ENCODE results near the gene FCAMR. TPM values are rescaled to one million over a fixed set of nuclear protein-coding genes. Genes with fewer than 3 reads are reported as not detected.

FCAMR gene
- polyA plus RNA-seq, 3 donors: not detected

GRCh38 chr1:207002724-207003146 lies 32.5 kb upstream of the FCAMR start:
- Histone ChIP-seq H3K36me3 (replicated peaks in 1 of 2; ENCODE audit: control insufficient read depth in 1 of 2, insufficient read depth in 2 of 2, low read length in 2 of 2) (no peaks in the 10 kb centered on the region), H3K4me3 (replicated peaks in 1 of 3; ENCODE audit: low read depth in 2 of 3, low read length in 3 of 3) (no peak overlapping the region), H3K4me2 (replicated peaks; ENCODE audit: extremely low read depth, low read length, poor library complexity, severe bottlenecking) (no peak overlapping the region), H4K20me1 (ENCODE audit: insufficient read depth, low read length) (no peaks in the 10 kb centered on the region), H3K27ac (ENCODE audit: low read depth in 1 of 2, low read length in 2 of 2) (no peak overlapping the region), H3K9ac (ENCODE audit: insufficient read depth, low read length, poor library complexity, severe bottlenecking) (no peak overlapping the region), H3K27me3 (ENCODE audit: control insufficient read depth in 2 of 2, insufficient read depth in 2 of 2, low read length in 2 of 2) (no peaks in the 10 kb centered on the region), H3K79me2 (ENCODE audit: insufficient read depth, low read length) (no peaks in the 10 kb centered on the region), H3K9me3 (replicated peaks in 1 of 2; ENCODE audit: control insufficient read depth in 1 of 2, insufficient read depth in 1 of 2, low read length in 2 of 2) (no peaks in the 10 kb centered on the region), H3K4me1 (ENCODE audit: control insufficient read depth in 1 of 2, insufficient read depth in 2 of 2, low read length in 2 of 2) (no peaks in the 10 kb centered on the region), H2AFZ (ENCODE audit: insufficient read depth, low read depth, low read length, poor library complexity, severe bottlenecking) (no peak overlapping the region)
- no peak for TF ChIP-seq CTCF (IDR thresholded peaks at IDR 0.05)
- DNase-seq: no peak
- peaks cover 2% of the 10 kb centered on the region for H3K4me1 Mint-ChIP-seq
- no peak overlapping the region for H3K27ac Mint-ChIP-seq
- H3K27me3 Mint-ChIP-seq (ENCODE audit: low read depth in 3 of 3): peaks cover 2 to 9% (median 4%) of the 10 kb centered on the region in 3 donors
- WGBS (ENCODE audit: insufficient coverage): 100% methylated on average over 1 of the region's 1 CpG
- H3K4me3 Mint-ChIP-seq: no peak overlapping the region
- intact Hi-C loops (cut with micrococcal nuclease): no loop called here
- peaks cover 0 to 3% (median 0%) of the 10 kb centered on the region in 7 donors for H3K9me3 Mint-ChIP-seq
- no peaks in the 10 kb centered on the region for H3K36me3 Mint-ChIP-seq

GRCh38 chr1:207001492-207002245 lies 31.4 kb upstream of the FCAMR start:
- H4K20me1 ChIP-seq (ENCODE audit: insufficient read depth, low read length): no peaks in the 10 kb centered on the region

More at GRCh38 chr1:207001492-207002245, 31.4 kb upstream of the FCAMR start:
- H3K27ac Mint-ChIP-seq: peak overlapping the region in 1 of 7 donors; percentile 72
- no peak overlapping the region for H3K4me3 Mint-ChIP-seq
- Histone ChIP-seq H3K4me2 (replicated peaks; ENCODE audit: extremely low read depth, low read length, poor library complexity, severe bottlenecking) (no peak overlapping the region), H3K27me3 (ENCODE audit: control insufficient read depth in 2 of 2, insufficient read depth in 2 of 2, low read length in 2 of 2) (no peaks in the 10 kb centered on the region), H3K27ac (ENCODE audit: low read depth in 1 of 2, low read length in 2 of 2) (no peak overlapping the region), H3K4me3 (replicated peaks in 1 of 3; ENCODE audit: low read depth in 2 of 3, low read length in 3 of 3) (no peak overlapping the region), H2AFZ (ENCODE audit: insufficient read depth, low read depth, low read length, poor library complexity, severe bottlenecking) (no peak overlapping the region), H3K9me3 (replicated peaks in 1 of 2; ENCODE audit: control insufficient read depth in 1 of 2, insufficient read depth in 1 of 2, low read length in 2 of 2) (no peaks in the 10 kb centered on the region), H3K4me1 (ENCODE audit: control insufficient read depth in 1 of 2, insufficient read depth in 2 of 2, low read length in 2 of 2) (no peaks in the 10 kb centered on the region), H3K79me2 (ENCODE audit: insufficient read depth, low read length) (no peaks in the 10 kb centered on the region), H3K9ac (ENCODE audit: insufficient read depth, low read length, poor library complexity, severe bottlenecking) (no peak overlapping the region), H3K36me3 (replicated peaks in 1 of 2; ENCODE audit: control insufficient read depth in 1 of 2, insufficient read depth in 2 of 2, low read length in 2 of 2) (no peaks in the 10 kb centered on the region)
- H3K27me3 Mint-ChIP-seq (ENCODE audit: low read depth in 3 of 3): peaks cover 2 to 7% (median 4%) of the 10 kb centered on the region in 3 donors
- no peaks in the 10 kb centered on the region for H3K36me3 Mint-ChIP-seq
- WGBS (ENCODE audit: insufficient coverage): no CpG with 5 or more reads among the region's 5 CpGs
- no peaks in the 10 kb centered on the region for H3K9me3 Mint-ChIP-seq
- intact Hi-C loops (cut with micrococcal nuclease): no loop called here
- no peak for DNase-seq
- H3K4me1 Mint-ChIP-seq: peaks cover 2% of the 10 kb centered on the region
- TF ChIP-seq CTCF (IDR thresholded peaks at IDR 0.05): no peak

Data from CD14-positive monocyte (primary cell).